Sigmoid colon (tissue), 3 donors: ENCODE measurements around the gene PLEKHS1.

Source experiments
- CTCF ChIP-seq, 4 experiments: fragments of 450-650 bp in 3 of 4; fragments of 200-600 bp in 1 of 4; IDR thresholded peaks; one replicate each; pipeline ENCODE4 v1.5.1; 2016 to 2019; ENCODE audit warnings: antibody characterized with exemption in 4 of 4, mild to moderate bottlenecking in 3 of 4, moderate library complexity in 2 of 4
- POLR2A ChIP-seq, 2 donors: fragments of 450-650 bp; IDR thresholded peaks; one replicate each; pipeline ENCODE4 v1.6.1; 2016; ENCODE audit warnings: antibody characterized with exemption in 2 of 2, mild to moderate bottlenecking in 2 of 2, moderate library complexity in 2 of 2

GRCh38 chr10:113751181-113751732, at the start of gene PLEKHS1:
- no peak for TF ChIP-seq POLR2A (IDR thresholded peaks at IDR 0.05)
- no peak for TF ChIP-seq CTCF (IDR thresholded peaks at IDR 0.05)
